HUES64 (cell line): Measurements from ENCODE around the gene RGS14.

Experiments used
- H3K27ac ChIP-seq: 2 replicates; pipeline ENCODE4 v1.7.0; 2013; ENCODE audit warnings: low read depth, low read length, inconsistent platforms
- H3K27me3 ChIP-seq: 2 replicates; pipeline ENCODE4 v1.6.1; 2013; ENCODE audit warnings: mild to moderate bottlenecking, low read length; ENCODE audit not compliant: insufficient read depth
- H3K36me3 ChIP-seq: 2 replicates; pipeline ENCODE4 v1.6.1; 2013; ENCODE audit warnings: mild to moderate bottlenecking, low read length; ENCODE audit not compliant: insufficient read depth
- H3K4me1 ChIP-seq: 2 replicates; pipeline ENCODE4 v1.6.1; 2013; ENCODE audit warnings: mild to moderate bottlenecking, low read length, moderate library complexity; ENCODE audit not compliant: insufficient read depth
- H3K4me3 ChIP-seq: 2 replicates; pipeline ENCODE4 v1.5.1; 2013; ENCODE audit warnings: mild to moderate bottlenecking, low read length, moderate library complexity
- H3K9ac ChIP-seq: 2 replicates; pipeline ENCODE4 v1.6.1; 2013; ENCODE audit warnings: mild to moderate bottlenecking, low read depth, low read length
- H3K9me3 ChIP-seq: 2 replicates; pipeline ENCODE4 v1.6.1; 2013; ENCODE audit warnings: low read depth, low read length; ENCODE audit not compliant: insufficient read depth
- WGBS: fragments of 150-250, 120-280 bp; methylation state at CpG from one replicate; pipeline ENCODE4 v1.1.7; 2013; ENCODE audit warnings: missing lambda C conversion rate; 5-methylcytosine and 5-hydroxymethylcytosine counted together

RGS14 gene

GRCh38 chr5:177350776-177351391, 6.8 kb upstream of the RGS14 start:
- Histone ChIP-seq H3K9ac (peak overlapping the region; percentile 98), H3K27ac (peak overlapping the region; percentile 99), H3K36me3 (peaks cover 21% of the 10 kb centered on the region), H3K27me3 (peaks cover 5% of the 10 kb centered on the region; the same call in 1 of the 2 replicates), H3K4me1 (peaks cover 11% of the 10 kb centered on the region; the same call in 1 of the 2 replicates), H3K9me3 (no peaks in the 10 kb centered on the region), H3K4me3 (peak overlapping the region; percentile 99)
- WGBS, result 16% methylated on average over 19 of the region's 19 CpGs

GRCh38 chr5:177351392-177352329, 6.1 kb upstream of the RGS14 start, which contains the start of gene LMAN2:
Gene LMAN2, minus strand, starts transcription at chr5:177351668. Its CDS starts 21 bp downstream, at chr5:177351647.
- Histone ChIP-seq H3K4me1 (peaks cover 11% of the 10 kb centered on the region; the same call in 1 of the 2 replicates), H3K4me3 (peak within 1 kb of the TSS; percentile 99), H3K9me3 (no peaks in the 10 kb centered on the region), H3K27me3 (peaks cover 5% of the 10 kb centered on the region; the same call in 1 of the 2 replicates), H3K36me3 (peaks cover 17% of the 10 kb centered on the region), H3K9ac (peak within 1 kb of the TSS; percentile 98), H3K27ac (peak within 1 kb of the TSS; percentile 99)
- 6% methylated on average over 55 of the region's 55 CpGs for WGBS

GRCh38 chr5:177353093-177353492, 4.6 kb upstream of the RGS14 start:
- peaks cover 8% of the 10 kb centered on the region; the same call in 1 of the 2 replicates for H3K27me3 ChIP-seq
- no peak overlapping the region for H3K9ac ChIP-seq
- no peak overlapping the region for H3K4me3 ChIP-seq
- H3K27ac ChIP-seq, result no peak overlapping the region
- H3K9me3 ChIP-seq, result no peaks in the 10 kb centered on the region
- WGBS, result 55% methylated on average over 2 of the region's 5 CpGs
- H3K36me3 ChIP-seq, result peaks cover 6% of the 10 kb centered on the region; the same call in 1 of the 2 replicates
- peaks cover 11% of the 10 kb centered on the region; the same call in 1 of the 2 replicates for H3K4me1 ChIP-seq

- WGBS, result 91% methylated on average over 3 of the region's 3 CpGs
- Histone ChIP-seq H3K4me1 (peaks cover 10% of the 10 kb centered on the region; the same call in 1 of the 2 replicates), H3K36me3 (peaks cover 5% of the 10 kb centered on the region; the same call in 1 of the 2 replicates)
Measured at GRCh38 chr5:177354256-177354655, 3.5 kb upstream of the RGS14 start.

GRCh38 chr5:177354711-177355110, 3.0 kb upstream of the RGS14 start:
- peaks cover 2% of the 10 kb centered on the region; the same call in 1 of the 2 replicates for H3K36me3 ChIP-seq
- H3K4me1 ChIP-seq, result peaks cover 8% of the 10 kb centered on the region; the same call in 1 of the 2 replicates
- 75% methylated on average over 3 of the region's 3 CpGs for WGBS
- H3K4me3 ChIP-seq, result no peak overlapping the region
- H3K9ac ChIP-seq, result no peak overlapping the region
- H3K9me3 ChIP-seq, result no peaks in the 10 kb centered on the region
- H3K27me3 ChIP-seq, result peaks cover 8% of the 10 kb centered on the region; the same call in 1 of the 2 replicates
- H3K27ac ChIP-seq, result no peak overlapping the region

More at GRCh38 chr5:177354256-177354655, 3.5 kb upstream of the RGS14 start:
- H3K27me3 ChIP-seq, result peaks cover 8% of the 10 kb centered on the region; the same call in 1 of the 2 replicates
- H3K4me3 ChIP-seq, result no peak overlapping the region
- H3K27ac ChIP-seq, result no peak overlapping the region
- no peaks in the 10 kb centered on the region for H3K9me3 ChIP-seq
- H3K9ac ChIP-seq, result no peak overlapping the region

DNA sequence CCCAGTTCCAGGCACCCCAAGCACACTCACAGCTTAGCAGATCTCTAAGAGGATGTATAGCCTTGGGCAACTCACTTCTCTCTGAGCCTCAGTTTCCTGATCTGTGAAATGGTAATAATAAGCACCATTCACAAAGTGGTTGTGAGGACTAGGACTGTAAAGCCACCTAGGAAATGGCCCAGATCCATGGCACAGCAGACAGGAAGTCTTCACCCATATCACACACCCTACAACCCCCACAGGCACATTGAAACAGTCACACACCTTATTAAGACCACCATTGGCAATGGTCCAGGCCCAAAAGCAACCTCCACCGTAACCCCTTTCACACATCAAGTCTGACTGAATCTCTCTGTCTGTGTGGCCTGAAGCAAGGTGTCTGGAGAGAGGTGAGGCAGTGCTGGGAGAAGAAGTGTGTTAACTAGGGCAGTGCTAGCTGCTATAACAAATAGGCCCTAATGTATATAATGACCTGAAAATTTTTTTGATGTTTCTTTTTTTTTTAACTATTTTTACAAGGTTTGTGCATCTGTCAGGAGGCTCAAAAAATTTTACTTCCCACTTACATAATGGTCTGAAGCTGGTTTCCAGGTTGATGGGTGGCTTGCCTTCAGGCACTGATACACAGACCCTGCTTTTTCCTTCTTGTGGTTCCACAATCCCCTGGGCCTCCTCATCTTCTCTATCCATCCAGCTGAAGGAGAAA, 2.4 kb upstream of the RGS14 start:
- no peak overlapping the region for H3K4me3 ChIP-seq
- peaks cover 8% of the 10 kb centered on the region; the same call in 1 of the 2 replicates for H3K27me3 ChIP-seq
- 100% methylated on average over 1 of the region's 1 CpG for WGBS
- H3K4me1 ChIP-seq, result peaks cover 6% of the 10 kb centered on the region; the same call in 1 of the 2 replicates
- H3K9ac ChIP-seq, result no peak overlapping the region
- H3K9me3 ChIP-seq, result no peaks in the 10 kb centered on the region
- no peaks in the 10 kb centered on the region for H3K36me3 ChIP-seq
- H3K27ac ChIP-seq, result no peak overlapping the region

GRCh38 chr5:177355868-177356168, 1.9 kb upstream of the RGS14 start:
- Histone ChIP-seq H3K4me1 (0 out of 2 replicates have a peak, but pooled peaks cover 2% of the 10 kb centered on the region), H3K4me3 (no peak overlapping the region), H3K36me3 (no peaks in the 10 kb centered on the region), H3K27ac (no peak overlapping the region), H3K27me3 (peaks cover 8% of the 10 kb centered on the region; the same call in 1 of the 2 replicates), H3K9ac (no peak overlapping the region), H3K9me3 (no peaks in the 10 kb centered on the region)
- 32% methylated on average over 1 of the region's 1 CpG for WGBS

DNA sequence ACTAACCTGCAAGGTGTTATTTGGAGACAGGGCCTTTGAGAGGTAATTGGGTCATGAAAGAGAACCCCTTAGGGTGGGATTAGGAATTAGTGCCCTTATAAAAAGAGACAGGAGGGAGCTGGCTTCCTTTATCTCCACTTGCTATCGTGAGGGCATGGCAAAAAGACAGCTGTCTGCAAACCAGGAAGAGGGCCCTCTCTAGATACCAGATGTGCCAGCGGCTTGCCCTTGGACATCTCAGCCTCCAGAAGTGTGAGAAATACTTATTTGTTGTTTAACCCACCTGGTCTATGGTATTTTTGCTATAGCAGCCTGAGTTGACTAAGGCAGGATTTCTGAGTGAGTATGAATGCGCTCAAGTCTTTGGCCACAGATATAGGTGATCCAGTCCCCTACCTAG, 978 bp upstream of the RGS14 start:
- no peak overlapping the region for H3K27ac ChIP-seq
- no peaks in the 10 kb centered on the region for H3K9me3 ChIP-seq
- WGBS, result 91% methylated on average over 3 of the region's 3 CpGs
- H3K4me1 ChIP-seq, result 0 out of 2 replicates have a peak, but pooled peaks cover 2% of the 10 kb centered on the region
- no peak overlapping the region for H3K4me3 ChIP-seq
- peaks cover 8% of the 10 kb centered on the region; the same call in 1 of the 2 replicates for H3K27me3 ChIP-seq
- H3K36me3 ChIP-seq, result no peaks in the 10 kb centered on the region
- no peak overlapping the region for H3K9ac ChIP-seq

DNA sequence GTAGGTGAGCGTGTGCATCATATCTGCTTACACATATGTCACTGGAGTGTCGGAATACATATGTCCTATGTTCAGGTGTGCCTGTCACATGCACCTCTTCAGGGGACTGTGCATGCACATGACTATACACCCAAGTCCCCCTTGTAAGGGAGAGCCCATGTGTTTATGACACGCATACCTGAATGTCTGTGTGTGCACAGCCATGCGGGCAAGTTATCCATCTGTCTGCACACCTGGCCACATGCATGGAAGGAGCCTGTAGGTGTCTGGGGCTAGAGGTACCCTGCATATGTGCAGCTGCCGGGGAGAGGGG, 622 bp upstream of the RGS14 start:
- WGBS, result 93% methylated on average over 5 of the region's 5 CpGs
- Histone ChIP-seq H3K4me1 (peaks cover 2% of the 10 kb centered on the region), H3K9ac (no peak overlapping the region), H3K36me3 (no peaks in the 10 kb centered on the region), H3K9me3 (no peaks in the 10 kb centered on the region), H3K27me3 (peaks cover 10% of the 10 kb centered on the region; the same call in 1 of the 2 replicates), H3K27ac (no peak overlapping the region), H3K4me3 (no peak overlapping the region)

DNA sequence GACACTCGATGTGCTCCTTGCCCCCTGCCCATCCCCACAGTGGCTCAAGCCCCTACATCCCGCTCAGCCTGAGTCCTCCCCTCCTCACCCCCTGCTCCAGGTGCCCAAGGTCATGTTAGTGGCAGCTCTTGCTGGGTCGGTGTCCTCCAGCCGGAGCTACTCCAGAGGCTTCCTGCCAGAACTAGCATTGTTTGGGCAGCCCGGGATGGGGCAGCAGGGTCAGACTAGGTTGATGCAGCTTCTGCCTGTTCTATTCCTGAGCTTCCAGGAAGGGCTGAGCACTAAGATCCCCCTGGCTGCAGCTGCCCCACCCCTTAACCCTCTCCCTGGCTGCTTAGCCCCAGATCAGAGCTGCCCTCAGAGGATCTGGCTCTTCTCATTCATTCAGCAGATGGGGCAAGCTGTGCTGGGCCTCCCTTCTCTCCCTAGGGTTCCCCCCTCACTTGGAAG, 671 bp downstream of the RGS14 start:
- H3K4me3 ChIP-seq, result no peak overlapping the region
- 85% methylated on average over 5 of the region's 5 CpGs for WGBS
- H3K27me3 ChIP-seq, result peaks cover 16% of the 10 kb centered on the region; the same call in 1 of the 2 replicates
- H3K9ac ChIP-seq, result no peak overlapping the region
- H3K4me1 ChIP-seq, result peaks cover 5% of the 10 kb centered on the region
- no peaks in the 10 kb centered on the region for H3K9me3 ChIP-seq
- no peaks in the 10 kb centered on the region for H3K36me3 ChIP-seq
- H3K27ac ChIP-seq, result no peak overlapping the region
